ENCODE results near the gene ATP11A.

DNA sequence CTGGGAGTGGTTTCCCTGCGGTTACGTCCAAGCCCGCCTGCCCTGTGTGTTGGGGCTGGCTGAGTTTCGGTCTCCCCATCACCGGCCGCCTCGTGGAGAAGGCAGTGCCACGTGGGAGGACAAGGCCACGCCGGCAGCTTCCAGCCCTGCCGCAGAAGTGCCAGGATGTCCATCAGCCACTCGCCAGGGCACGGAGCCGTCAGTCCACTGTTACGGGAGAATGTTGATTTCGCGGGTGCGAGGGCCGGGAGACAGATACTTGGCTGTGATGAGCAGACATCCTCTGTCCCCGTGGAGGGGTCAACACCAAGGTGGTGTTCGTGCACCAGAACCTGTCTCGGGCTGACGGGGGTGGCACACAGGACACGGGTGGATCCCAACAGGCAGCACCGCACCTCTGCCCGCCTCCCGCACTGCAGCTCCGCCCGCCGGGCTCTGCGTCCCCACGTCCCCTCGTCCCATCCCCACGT is 192.8 kb downstream of the ATP11A start:
- TF ChIP-seq POLR2AphosphoS5 (IDR thresholded peaks at IDR 0.05; ENCODE audit: borderline replicate concordance, low read depth, low read length) (no peak), EZH2 (IDR thresholded peaks at IDR 0.05) (no peak)
